B cell (primary cell): ENCODE results near the gene POGLUT3.

Experiments
- EZH2 ChIP-seq: IDR thresholded peaks from 2 replicates; pipeline ENCODE4 v1.6.1; 2012; ENCODE audit warnings: borderline replicate concordance, low read depth, mild to moderate bottlenecking, moderate library complexity, low read length; ENCODE audit not compliant: insufficient read depth, poor library complexity, severe bottlenecking
- TF ChIP-seq, protein P1 (sequence below): fragments of 200-600 bp; IDR thresholded peaks from one replicate; pipeline ENCODE4 v1.8.0; 2022; ENCODE audit warnings: antibody characterized with exemption, mild to moderate bottlenecking

DNA sequence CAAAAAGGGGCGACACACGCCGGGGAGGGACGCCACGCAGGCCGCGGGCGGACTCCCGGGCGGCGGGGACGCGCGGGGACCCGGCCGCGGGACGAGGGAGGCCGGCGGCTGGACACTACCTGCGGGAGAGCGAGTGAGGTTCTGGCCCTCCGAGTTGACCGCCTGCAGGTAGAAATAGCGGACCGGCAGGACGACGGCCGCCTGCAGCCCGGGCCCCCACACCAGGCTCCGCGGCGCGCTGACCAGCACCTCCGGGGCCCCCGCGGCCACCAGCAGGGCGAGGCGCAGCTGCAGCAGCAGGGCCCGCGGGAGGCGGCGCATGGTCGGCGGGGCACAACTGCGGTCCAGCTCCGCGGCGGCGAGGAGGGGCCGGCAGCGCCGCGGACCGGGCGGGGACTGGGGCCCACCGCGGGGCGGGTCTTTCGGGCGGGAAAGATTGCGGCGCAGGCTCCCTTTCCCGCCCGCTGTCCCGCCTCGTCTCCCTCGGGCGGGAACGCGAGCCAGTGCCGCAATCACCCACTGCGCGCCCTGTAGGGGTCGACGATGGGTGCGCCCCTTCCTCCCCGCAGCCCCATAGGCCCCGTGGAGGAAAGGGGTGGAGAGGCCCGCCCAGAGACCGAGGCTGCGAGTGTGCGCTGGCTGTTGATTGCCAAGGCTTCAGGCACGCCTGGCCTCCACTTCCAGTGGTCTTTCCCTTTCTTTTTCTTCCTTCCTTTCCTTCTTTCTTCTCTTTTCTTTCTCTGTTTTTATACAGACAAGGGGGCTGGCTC is at the start of gene POGLUT3:
- no peak for TF ChIP-seq EZH2
- TF ChIP-seq, protein P1, sequence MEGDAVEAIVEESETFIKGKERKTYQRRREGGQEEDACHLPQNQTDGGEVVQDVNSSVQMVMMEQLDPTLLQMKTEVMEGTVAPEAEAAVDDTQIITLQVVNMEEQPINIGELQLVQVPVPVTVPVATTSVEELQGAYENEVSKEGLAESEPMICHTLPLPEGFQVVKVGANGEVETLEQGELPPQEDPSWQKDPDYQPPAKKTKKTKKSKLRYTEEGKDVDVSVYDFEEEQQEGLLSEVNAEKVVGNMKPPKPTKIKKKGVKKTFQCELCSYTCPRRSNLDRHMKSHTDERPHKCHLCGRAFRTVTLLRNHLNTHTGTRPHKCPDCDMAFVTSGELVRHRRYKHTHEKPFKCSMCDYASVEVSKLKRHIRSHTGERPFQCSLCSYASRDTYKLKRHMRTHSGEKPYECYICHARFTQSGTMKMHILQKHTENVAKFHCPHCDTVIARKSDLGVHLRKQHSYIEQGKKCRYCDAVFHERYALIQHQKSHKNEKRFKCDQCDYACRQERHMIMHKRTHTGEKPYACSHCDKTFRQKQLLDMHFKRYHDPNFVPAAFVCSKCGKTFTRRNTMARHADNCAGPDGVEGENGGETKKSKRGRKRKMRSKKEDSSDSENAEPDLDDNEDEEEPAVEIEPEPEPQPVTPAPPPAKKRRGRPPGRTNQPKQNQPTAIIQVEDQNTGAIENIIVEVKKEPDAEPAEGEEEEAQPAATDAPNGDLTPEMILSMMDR: no peak
